DMS114 treated with DMSO at 0.1 percent for 48 hours (cell line): ENCODE measurements around the gene WDR27.
"Not testable (repeated sequence)": the region's sequence is repeated elsewhere in the genome, so short reads cannot be mapped to it uniquely, and the experiment has no call there.

Source experiments
- DNase-seq: peaks from one replicate; lab custom pipeline; 2025; ENCODE audit not compliant: unreplicated experiment; lab: John Stamatoyannopoulos, UW

WDR27 gene

GRCh38 chr6:169710009-169710408, 8.2 kb upstream of the WDR27 start:
- no peak for DNase-seq

GRCh38 chr6:169709293-169709692, 7.5 kb upstream of the WDR27 start:
- no peak for DNase-seq

GRCh38 chr6:169707772-169708171, 5.9 kb upstream of the WDR27 start:
- no peak for DNase-seq

- no peak for DNase-seq
Observed at GRCh38 chr6:169702840-169703246, 1.0 kb upstream of the WDR27 start.

GRCh38 chr6:169701311-169701953, 397 bp downstream of the WDR27 start:
- no peak for DNase-seq

GRCh38 chr6:169700296-169700695, 1.5 kb downstream of the WDR27 start:
- no peak for DNase-seq

GRCh38 chr6:169697115-169697514, 4.7 kb downstream of the WDR27 start:
- not testable (repeated sequence) for DNase-seq

GRCh38 chr6:169695131-169695530, 6.7 kb downstream of the WDR27 start:
- no peak for DNase-seq

GRCh38 chr6:169692516-169692915, 9.3 kb downstream of the WDR27 start:
- DNase-seq, result no peak

GRCh38 chr6:169691260-169691659, 10.6 kb downstream of the WDR27 start:
- no peak for DNase-seq

GRCh38 chr6:169689287-169689686, 12.5 kb downstream of the WDR27 start:
- DNase-seq, result no peak

GRCh38 chr6:169685860-169686259, 16.0 kb downstream of the WDR27 start:
- no peak for DNase-seq

- DNase-seq, result no peak
Observed at GRCh38 chr6:169684056-169684455, 17.8 kb downstream of the WDR27 start.

- DNase-seq, result no peak
Observed at GRCh38 chr6:169678342-169678741, 23.5 kb downstream of the WDR27 start.

GRCh38 chr6:169677096-169677495, 24.7 kb downstream of the WDR27 start:
- no peak for DNase-seq

- DNase-seq, result no peak
Observed at GRCh38 chr6:169675011-169675410, 26.8 kb downstream of the WDR27 start.

- no peak for DNase-seq
Observed at GRCh38 chr6:169671563-169671962, 30.3 kb downstream of the WDR27 start.

- no peak for DNase-seq
Observed at GRCh38 chr6:169669889-169670288, 31.9 kb downstream of the WDR27 start.

- no peak for DNase-seq
Observed at GRCh38 chr6:169669147-169669546, 32.7 kb downstream of the WDR27 start.

- no peak for DNase-seq
Observed at GRCh38 chr6:169668203-169668847, 33.5 kb downstream of the WDR27 start.

- DNase-seq, result no peak
Observed at GRCh38 chr6:169667716-169668115, 34.1 kb downstream of the WDR27 start.

- no peak for DNase-seq
Observed at GRCh38 chr6:169666441-169666840, 35.4 kb downstream of the WDR27 start.

- no peak for DNase-seq
Observed at GRCh38 chr6:169665289-169665688, 36.5 kb downstream of the WDR27 start.
